EL (cell line): ENCODE results near the gene SMCR8.
"Not testable (repeated sequence)": the region's sequence is repeated elsewhere in the genome, so short reads cannot be mapped to it uniquely, and the experiment has no call there.

Source experiments
- DNase-seq: peaks from one replicate; pipeline ENCODE4 v3.0.0-alpha.2; 2016

SMCR8 gene

GRCh38 chr17:18361837-18362697 is 47.0 kb downstream of the SMCR8 start:
- DNase-seq, result no peak

GRCh38 chr17:18362698-18363100 is 47.6 kb downstream of the SMCR8 start:
- peak; percentile 55 for DNase-seq

- peak; percentile 93 for DNase-seq
These were observed 48.3 kb downstream of the SMCR8 start, which contains the start of gene SHMT1 for GRCh38 chr17:18363101-18364049. TSS of gene SHMT1 (minus strand) at chr17:18363550. CDS start at chr17:18355981, 7,569 bp downstream.

GRCh38 chr17:18364166-18364565 is 49.1 kb downstream of the SMCR8 start:
- no peak for DNase-seq

GRCh38 chr17:18368946-18369345 is 53.9 kb downstream of the SMCR8 start:
- peak; percentile 19 for DNase-seq

- DNase-seq, result no peak
These were observed 55.7 kb downstream of the SMCR8 start for GRCh38 chr17:18370761-18371160.

- no peak for DNase-seq
These were observed 56.4 kb downstream of the SMCR8 start for GRCh38 chr17:18371455-18371854.

- not testable (repeated sequence) for DNase-seq
These were observed 58.1 kb downstream of the SMCR8 start for GRCh38 chr17:18373181-18373580.

- no peak for DNase-seq
These were observed 59.1 kb downstream of the SMCR8 start for GRCh38 chr17:18374216-18374615.
